C4-2B (cell line): Measurements from ENCODE around the gene ADGRD1.
A peak's percentile ranks its signal among the peaks of the same experiment; 100 is the strongest.

Source experiments
- H3K27ac ChIP-seq: fragments of 450-650 bp; 2 replicates; pipeline ENCODE4 v1.5.1; 2017
- ZFX ChIP-seq: fragments of 450-650 bp; IDR thresholded peaks from 2 replicates; pipeline ENCODE4 v1.6.1; 2017
- TF ChIP-seq, protein P1 (sequence below): fragments of 450-650 bp; conservative IDR thresholded peaks from 2 replicates; pipeline ENCODE4 v1.5.1; 2017; ENCODE audit warnings: mild to moderate bottlenecking

The ADGRD1 gene

DNA sequence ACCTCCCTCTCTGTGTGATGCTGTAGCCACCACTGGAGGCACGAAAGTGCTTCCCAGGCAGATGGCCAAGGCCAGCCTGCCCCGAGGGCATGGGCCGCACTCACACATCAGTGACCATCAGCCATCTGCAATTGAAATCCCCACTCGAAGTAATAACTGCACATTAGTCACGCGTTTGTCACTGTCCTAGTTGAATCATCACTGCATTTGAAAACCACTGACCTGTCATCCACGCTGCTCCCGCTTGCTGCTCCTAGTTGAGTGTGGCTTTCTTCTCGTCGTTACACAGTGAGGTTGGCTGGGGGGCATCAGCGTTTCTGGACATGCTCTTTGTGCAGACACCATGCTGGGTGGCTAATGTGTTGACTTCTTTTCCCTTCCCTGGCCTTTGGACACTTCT is 176.1 kb downstream of the ADGRD1 start:
- TF ChIP-seq, protein P1, sequence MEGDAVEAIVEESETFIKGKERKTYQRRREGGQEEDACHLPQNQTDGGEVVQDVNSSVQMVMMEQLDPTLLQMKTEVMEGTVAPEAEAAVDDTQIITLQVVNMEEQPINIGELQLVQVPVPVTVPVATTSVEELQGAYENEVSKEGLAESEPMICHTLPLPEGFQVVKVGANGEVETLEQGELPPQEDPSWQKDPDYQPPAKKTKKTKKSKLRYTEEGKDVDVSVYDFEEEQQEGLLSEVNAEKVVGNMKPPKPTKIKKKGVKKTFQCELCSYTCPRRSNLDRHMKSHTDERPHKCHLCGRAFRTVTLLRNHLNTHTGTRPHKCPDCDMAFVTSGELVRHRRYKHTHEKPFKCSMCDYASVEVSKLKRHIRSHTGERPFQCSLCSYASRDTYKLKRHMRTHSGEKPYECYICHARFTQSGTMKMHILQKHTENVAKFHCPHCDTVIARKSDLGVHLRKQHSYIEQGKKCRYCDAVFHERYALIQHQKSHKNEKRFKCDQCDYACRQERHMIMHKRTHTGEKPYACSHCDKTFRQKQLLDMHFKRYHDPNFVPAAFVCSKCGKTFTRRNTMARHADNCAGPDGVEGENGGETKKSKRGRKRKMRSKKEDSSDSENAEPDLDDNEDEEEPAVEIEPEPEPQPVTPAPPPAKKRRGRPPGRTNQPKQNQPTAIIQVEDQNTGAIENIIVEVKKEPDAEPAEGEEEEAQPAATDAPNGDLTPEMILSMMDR, result no peak
- TF ChIP-seq ZFX, result no peak
- no peak overlapping the region for H3K27ac ChIP-seq

DNA sequence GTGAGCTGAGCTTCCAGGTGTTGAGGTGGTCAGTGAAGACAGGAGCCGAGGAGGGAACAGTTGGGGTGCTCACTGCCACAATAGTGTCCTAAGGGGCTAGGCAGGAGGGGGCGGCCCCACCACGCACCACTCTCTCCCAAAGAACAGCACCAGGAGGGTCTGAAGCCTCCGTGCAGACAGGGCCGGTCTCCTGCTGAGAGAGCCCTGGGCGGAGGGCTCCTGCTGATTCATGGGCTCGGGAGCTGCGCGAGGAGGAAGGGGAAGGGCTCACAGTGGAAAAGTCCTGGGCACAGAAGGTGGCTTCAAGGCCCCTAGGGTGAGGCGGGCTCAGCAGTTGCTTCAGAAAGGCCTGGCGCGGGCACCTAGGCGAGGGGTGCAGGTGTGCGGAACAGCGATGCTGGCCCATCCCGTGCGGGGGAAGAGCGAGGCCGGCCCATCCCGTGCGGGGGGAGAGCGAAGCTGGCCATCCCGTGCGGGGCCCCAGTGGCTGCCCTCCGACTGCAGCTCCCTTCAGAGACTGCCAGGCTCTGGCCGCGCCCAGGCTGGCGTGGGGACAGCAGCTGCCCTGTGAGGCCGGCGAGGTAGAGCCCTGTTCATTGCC is 176.7 kb downstream of the ADGRD1 start:
- H3K27ac ChIP-seq, result no peak overlapping the region
- TF ChIP-seq, protein P1, result no peak
- no peak for TF ChIP-seq ZFX

DNA sequence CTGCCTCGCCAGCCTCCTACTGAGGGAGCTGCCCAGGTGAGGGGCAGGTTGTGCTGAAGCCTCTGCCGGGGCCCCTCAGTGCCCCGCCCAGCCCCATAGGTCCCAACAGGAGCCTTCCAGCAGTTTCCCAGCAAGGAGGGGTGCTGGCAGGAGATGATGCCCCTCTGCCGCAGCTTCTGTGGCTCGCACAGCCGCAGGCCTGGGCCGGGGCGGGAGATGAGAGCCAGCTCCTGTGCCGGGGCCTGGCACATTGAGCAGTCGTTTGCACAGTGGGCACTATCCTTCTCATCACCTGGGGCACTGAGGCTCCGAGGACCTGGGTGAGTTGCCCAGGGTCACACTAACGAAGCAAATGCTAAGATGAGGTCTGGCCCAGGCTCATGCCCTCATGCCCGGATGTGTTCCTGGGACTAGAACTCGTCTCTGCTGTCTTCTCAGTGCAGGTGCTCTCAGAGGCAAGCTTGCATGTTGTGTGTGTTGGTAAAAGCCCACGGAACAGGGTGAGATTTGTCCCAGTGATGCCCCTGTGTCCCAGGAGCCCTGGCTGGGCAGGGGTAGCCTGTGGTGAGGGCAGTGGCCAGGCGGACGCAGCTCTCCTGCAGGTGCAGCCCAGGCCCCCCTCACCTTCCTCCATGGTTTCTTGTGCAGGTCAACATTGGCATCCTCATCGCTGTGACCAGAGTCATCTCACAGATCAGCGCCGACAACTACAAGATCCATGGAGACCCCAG is 177.5 kb downstream of the ADGRD1 start:
- TF ChIP-seq ZFX, result no peak
- TF ChIP-seq, protein P1, result no peak
- H3K27ac ChIP-seq, result no peak overlapping the region

DNA sequence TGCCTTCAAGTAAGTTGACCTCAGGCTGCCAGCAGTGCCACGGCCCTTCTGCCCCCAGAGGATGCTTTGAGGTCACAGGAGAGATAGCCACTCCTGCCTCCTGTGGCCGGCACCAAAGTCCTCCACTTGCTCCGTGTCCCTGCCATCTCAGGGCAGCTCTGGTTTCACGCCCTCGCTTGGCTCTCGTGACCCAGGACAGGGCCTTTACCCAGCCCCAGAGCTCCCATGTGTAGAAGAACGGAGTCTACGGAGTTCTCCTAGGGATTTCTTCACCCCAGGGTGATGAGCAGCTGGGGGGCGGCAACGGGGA is 178.1 kb downstream of the ADGRD1 start:
- no peak overlapping the region for H3K27ac ChIP-seq
- TF ChIP-seq, protein P1, result no peak
- no peak for TF ChIP-seq ZFX

DNA sequence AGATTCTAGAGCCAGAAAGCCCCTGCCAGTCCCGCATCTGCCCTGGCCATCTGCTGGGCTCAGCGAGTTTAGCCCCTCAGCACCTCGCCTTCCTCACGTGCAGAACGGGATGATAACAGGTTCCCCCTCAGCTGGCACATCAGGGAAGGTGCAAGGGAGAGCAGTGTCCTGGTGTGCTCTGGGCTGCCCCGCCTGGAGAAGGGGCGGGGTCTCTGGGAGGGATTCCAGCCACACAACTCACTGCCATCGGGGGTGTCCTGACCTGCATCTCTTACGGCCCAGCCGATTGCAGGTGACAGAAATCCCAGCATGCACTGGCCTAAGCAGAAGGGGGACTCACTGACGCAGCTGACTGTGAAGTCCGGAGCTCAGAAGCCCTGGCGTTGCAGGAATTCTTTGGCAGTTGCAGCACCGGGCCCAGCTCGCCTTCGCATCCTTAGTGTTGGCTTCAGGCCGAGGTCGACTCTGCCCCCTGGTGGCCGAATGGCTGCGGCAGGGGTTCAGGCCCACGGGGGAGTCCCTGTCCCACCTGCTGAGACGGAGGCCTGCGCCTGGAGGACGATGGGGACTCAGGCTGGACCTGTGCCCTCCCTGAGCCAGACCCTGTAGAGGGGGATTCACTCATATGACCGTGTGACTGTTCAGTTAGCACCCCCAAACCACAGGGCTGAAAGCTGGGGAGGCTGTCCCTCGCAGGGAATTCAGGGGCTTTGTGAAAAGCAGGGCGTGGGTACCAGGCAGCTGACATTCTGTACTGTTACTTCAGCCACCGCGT is 178.6 kb downstream of the ADGRD1 start:
- TF ChIP-seq, protein P1, result peak; percentile 77
- TF ChIP-seq ZFX, result no peak
- no peak overlapping the region for H3K27ac ChIP-seq

DNA sequence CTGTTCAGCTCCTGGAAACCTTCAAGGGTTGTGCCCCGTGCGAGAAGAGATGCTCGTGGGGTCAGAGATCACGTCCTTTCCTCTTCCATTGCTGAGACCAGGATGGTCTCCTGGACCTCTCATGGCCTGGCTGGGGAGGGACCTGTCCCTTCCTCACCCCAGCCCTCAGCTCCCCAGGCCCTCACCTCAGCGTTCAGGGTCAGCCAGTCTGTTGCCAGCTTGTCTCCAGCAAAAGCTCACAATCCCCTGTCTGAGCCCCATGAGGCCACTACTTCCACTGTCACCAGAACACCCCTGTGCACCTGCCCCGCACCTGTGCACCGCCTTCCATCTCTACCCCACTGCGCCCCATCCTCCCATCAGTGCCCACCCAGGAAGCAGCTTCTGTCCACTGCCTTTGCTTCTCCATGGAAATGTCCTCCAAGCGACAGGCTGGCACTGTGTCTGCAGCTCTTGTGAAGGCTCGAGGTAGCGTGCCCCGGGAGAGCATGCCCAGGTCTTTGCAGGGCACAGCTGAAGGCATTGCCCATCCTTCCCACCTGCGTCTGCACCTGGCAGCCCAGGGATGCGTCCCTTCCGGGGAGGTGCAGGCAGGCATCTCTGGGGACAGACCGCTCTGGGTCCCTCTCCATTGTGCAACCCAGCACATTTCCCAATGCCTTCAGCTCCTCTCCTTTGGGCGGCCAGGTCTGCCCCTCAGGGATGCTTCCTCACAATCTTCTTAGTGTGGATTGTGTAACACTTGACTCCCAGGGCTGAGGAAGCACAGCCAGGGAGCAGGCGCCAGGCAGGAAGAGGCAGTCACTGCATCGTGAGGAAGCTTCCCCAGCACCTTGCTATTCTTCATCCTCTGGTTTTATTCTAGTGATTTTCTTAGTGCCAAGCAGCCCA is 179.6 kb downstream of the ADGRD1 start:
- no peak overlapping the region for H3K27ac ChIP-seq
- TF ChIP-seq, protein P1, result no peak
- no peak for TF ChIP-seq ZFX
